ENCODE data around the gene FAM174B. TPM values are rescaled to one million over a fixed set of nuclear protein-coding genes. Genes with fewer than 3 reads are reported as not detected.

Gene FAM174B
- total and polyA plus RNA-seq, 8 donors, result 40.8 to 66.3 (median 48.7) TPM

DNA sequence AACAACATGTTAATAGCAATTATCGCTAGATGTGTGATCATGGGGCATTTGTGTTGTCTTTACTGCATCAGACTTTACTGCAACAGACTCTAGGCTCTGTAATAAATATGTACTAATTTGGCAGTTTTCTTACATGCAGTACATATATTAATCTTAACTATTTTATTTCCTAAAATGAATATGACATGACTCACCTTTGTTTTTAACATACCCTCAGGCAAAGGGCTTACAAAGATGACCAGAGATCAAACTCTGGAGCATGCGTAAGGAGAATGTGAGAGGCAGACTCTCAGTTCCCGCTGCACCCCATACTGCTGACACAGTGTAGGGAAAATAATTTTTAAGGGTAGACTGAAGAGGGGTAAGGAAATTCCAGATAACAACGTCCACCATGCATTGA is 7.2 kb upstream of the FAM174B start:
- TF ChIP-seq, protein P1, sequence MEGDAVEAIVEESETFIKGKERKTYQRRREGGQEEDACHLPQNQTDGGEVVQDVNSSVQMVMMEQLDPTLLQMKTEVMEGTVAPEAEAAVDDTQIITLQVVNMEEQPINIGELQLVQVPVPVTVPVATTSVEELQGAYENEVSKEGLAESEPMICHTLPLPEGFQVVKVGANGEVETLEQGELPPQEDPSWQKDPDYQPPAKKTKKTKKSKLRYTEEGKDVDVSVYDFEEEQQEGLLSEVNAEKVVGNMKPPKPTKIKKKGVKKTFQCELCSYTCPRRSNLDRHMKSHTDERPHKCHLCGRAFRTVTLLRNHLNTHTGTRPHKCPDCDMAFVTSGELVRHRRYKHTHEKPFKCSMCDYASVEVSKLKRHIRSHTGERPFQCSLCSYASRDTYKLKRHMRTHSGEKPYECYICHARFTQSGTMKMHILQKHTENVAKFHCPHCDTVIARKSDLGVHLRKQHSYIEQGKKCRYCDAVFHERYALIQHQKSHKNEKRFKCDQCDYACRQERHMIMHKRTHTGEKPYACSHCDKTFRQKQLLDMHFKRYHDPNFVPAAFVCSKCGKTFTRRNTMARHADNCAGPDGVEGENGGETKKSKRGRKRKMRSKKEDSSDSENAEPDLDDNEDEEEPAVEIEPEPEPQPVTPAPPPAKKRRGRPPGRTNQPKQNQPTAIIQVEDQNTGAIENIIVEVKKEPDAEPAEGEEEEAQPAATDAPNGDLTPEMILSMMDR (IDR thresholded peaks at IDR 0.05), result no peak
- ATAC-seq (no peak), DNase-seq (no peak)
- H3K4me1 ChIP-seq, result peaks cover 9 to 16% of the 10 kb centered on the region in 2 donors
- no peak overlapping the region for H3K27ac ChIP-seq
- intact Hi-C loops (cut with DNase I), result no loop called here
- H3K4me3 ChIP-seq, result no peak overlapping the region
- H3K36me3 ChIP-seq, result no peaks in the 10 kb centered on the region
- no peaks in the 10 kb centered on the region for H3K9me3 ChIP-seq
- H3K27me3 ChIP-seq, result peaks cover 0 to under 1% of the 10 kb centered on the region in 2 donors

DNA sequence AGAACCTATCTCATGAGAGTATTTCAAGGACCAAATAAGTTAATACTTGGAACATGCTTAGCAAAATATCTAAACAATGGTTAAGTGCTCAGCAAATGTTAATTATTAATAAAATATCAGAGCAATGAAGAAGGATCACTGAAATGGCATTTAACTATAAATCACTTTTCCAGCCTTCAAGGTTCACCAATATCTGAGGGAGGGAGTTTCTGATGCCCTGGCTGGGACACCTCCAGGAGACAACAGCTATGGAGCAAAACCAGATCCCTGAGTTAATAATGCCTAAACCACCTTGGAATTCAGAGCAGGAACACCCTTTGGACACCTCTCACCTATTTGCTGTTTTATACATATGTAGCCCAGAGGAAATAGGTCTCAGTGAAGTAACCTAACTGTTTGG is 6.4 kb upstream of the FAM174B start:
- TF ChIP-seq, protein P1 (IDR thresholded peaks at IDR 0.05), result no peak
- ATAC-seq (no peak), DNase-seq (no peak)
- H3K27ac ChIP-seq, result no peak overlapping the region
- H3K36me3 ChIP-seq, result no peaks in the 10 kb centered on the region
- H3K27me3 ChIP-seq, result peaks cover 0 to 6% of the 10 kb centered on the region in 2 donors
- no peak overlapping the region for H3K4me3 ChIP-seq
- peaks cover 3 to 9% of the 10 kb centered on the region in 2 donors for H3K4me1 ChIP-seq
- no peaks in the 10 kb centered on the region for H3K9me3 ChIP-seq
- intact Hi-C loops (cut with DNase I), result no loop called here

DNA sequence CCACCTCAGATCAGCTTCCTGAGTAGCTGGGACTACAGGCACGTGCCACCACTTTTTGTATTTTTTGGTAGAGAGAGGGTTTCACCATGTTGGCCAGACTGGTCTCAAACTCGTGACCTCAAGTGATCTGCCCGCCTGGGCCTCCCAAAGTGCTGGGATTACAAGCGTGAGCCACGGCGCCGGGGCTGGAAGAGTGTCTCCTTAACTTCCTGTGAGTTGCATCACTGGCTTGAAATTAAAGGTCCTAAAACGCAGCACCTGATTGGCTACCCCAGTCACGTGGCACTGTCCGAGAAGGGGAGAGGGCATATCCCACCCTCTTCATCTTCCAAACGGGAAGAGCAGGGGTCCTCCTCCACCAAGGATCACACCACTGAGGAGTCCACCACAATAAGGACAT is 5.5 kb upstream of the FAM174B start:
- DNase-seq (no peak), ATAC-seq (no peak)
- H3K27me3 ChIP-seq, result peaks cover 0 to 15% of the 10 kb centered on the region in 2 donors
- TF ChIP-seq, protein P1 (IDR thresholded peaks at IDR 0.05), result no peak
- H3K4me3 ChIP-seq, result no peak overlapping the region
- H3K4me1 ChIP-seq, result no peaks in the 10 kb centered on the region
- no peaks in the 10 kb centered on the region for H3K36me3 ChIP-seq
- H3K27ac ChIP-seq, result no peak overlapping the region
- intact Hi-C loops (cut with DNase I), result no loop called here
- H3K9me3 ChIP-seq, result no peaks in the 10 kb centered on the region

DNA sequence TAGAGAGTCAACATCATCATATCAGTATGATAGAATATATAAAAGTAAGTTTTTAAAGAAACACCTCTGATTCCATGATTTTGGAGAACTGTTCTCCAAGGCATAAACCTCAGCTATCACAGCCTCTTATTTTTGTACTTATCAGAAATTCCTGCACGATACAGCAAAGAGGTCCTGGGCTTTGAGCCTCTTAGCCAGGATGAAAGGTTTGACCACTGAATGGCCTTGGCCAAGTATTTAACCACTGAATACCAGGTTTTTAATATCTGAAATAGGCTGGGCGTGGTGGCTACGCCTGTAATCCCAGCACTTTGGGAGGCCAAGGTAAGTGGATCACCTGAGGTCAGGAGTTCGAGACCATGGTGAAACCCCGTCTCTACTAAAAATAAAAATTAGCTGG is 1.9 kb upstream of the FAM174B start:
- DNase-seq (no peak), ATAC-seq (no peak)
- Histone ChIP-seq H3K4me3 (no peak overlapping the region), H3K36me3 (no peaks in the 10 kb centered on the region), H3K9me3 (no peaks in the 10 kb centered on the region), H3K27me3 (peaks cover 0 to 39% of the 10 kb centered on the region in 2 donors), H3K27ac (no peak overlapping the region), H3K4me1 (peaks cover 0 to 15% of the 10 kb centered on the region in 2 donors)
- TF ChIP-seq, protein P1 (IDR thresholded peaks at IDR 0.05), result no peak
- intact Hi-C loops (cut with DNase I), result no loop called here

DNA sequence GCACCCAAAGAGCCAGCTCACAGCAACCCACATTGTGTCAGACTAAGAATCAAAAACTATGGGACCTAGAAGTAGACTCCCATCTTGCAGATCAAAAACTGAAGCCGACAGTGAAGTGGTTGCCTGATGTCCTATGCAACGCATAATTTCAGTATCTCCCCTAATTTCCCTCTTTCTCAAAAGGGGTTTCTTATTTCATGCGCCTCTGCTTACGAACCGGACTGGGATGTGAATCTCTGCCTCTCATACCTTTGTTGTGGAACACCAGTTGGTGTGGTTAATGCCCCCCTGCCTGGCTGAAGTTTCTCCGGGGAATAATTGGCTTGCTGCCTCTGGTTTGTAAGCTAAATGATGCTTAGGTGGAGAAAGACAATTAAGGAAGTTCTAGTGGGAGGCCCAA is 514 bp upstream of the FAM174B start:
- TF ChIP-seq, protein P1 (IDR thresholded peaks at IDR 0.05), result no peak
- intact Hi-C loops (cut with DNase I), result no loop called here
- Histone ChIP-seq H3K36me3 (no peaks in the 10 kb centered on the region), H3K27me3 (peaks cover 0 to 39% of the 10 kb centered on the region in 2 donors), H3K4me1 (peaks cover 0 to 19% of the 10 kb centered on the region in 2 donors), H3K27ac (peak overlapping the region in 1 of 2 donors; percentile 65), H3K9me3 (no peaks in the 10 kb centered on the region), H3K4me3 (peak overlapping the region in 1 of 2 donors; percentile 47)
- ATAC-seq, result no peak
- DNase-seq, result no peak

Data from left lung (tissue), 10 donors.